ENCODE results near the gene MAP3K14. TPM values are rescaled to one million over a fixed set of nuclear protein-coding genes. Genes with fewer than 3 reads are reported as not detected.

Gene MAP3K14
- total RNA-seq, 1 experiment from 2014 or later, result 10.0 TPM

- ChIA-PET CTCF (interaction anchor here (1.0 to 1.7 kb wide), 3 partner anchors 9 to 21 kb away, joined by 3 to 4 read pairs (median 4); no protein-coding TSS in a partner anchor), POLR2A (no interaction called here)
- Mint-ChIP-seq H3K9me3 (ENCODE audit: unreplicated experiment) (no peaks in the 10 kb centered on the region), H3K27ac (ENCODE audit: unreplicated experiment) (no peak overlapping the region), H3K36me3 (ENCODE audit: insufficient read depth, unreplicated experiment) (peaks cover 39% of the 10 kb centered on the region), H3K27me3 (ENCODE audit: insufficient read depth, unreplicated experiment) (no peaks in the 10 kb centered on the region), H3K4me1 (ENCODE audit: low read depth, unreplicated experiment) (no peaks in the 10 kb centered on the region), H3K4me3 (ENCODE audit: unreplicated experiment) (no peak overlapping the region)
- peaks cover 3% of the 10 kb centered on the region; the same call in 1 of the 2 replicates for H3K4me1 ChIP-seq
- H3K9me3 ChIP-seq, result no peaks in the 10 kb centered on the region
- no peaks in the 10 kb centered on the region for H3K27me3 ChIP-seq (replicated peaks; ENCODE audit: control insufficient read depth, insufficient read depth, low read length)
- intact Hi-C loops (cut with micrococcal nuclease; ENCODE audit: unreplicated experiment), result no loop called here
- no peak for TF ChIP-seq CTCF (IDR thresholded peaks at IDR 0.05; ENCODE audit: insufficient read depth in 1 of 2, low read depth in 1 of 2, low read length in 1 of 2, severe bottlenecking in 1 of 2, unreplicated experiment in 1 of 2)
- BruUV-seq (replicated peaks), result no TSS peak
- H3K36me3 ChIP-seq (ENCODE audit: control insufficient read depth, insufficient read depth, low read length), result no peaks in the 10 kb centered on the region; the same call in 1 of the 2 replicates
- no peak overlapping the region for H3K4me3 ChIP-seq (ENCODE audit: low read depth, low read length)
- no peak for DNase-seq
Measured at GRCh38 chr17:45267436-45268055, 49.3 kb downstream of the MAP3K14 start.

GRCh38 chr17:45266372-45266926 is 50.4 kb downstream of the MAP3K14 start:
- CTCF ChIA-PET, result interaction anchor here (1.0 to 1.7 kb wide), 4 partner anchors 11 to 131 kb away, joined by 3 to 5 read pairs (median 4); partner anchors contain the start of gene ACBD4
- TF ChIP-seq CTCF (IDR thresholded peaks at IDR 0.05; ENCODE audit: insufficient read depth in 1 of 2, low read depth in 1 of 2, low read length in 1 of 2, severe bottlenecking in 1 of 2, unreplicated experiment in 1 of 2), result no peak
- intact Hi-C loops (cut with micrococcal nuclease; ENCODE audit: unreplicated experiment), result no loop called here
- H3K9me3 Mint-ChIP-seq (ENCODE audit: unreplicated experiment), result no peaks in the 10 kb centered on the region
- Histone ChIP-seq H3K36me3 (ENCODE audit: control insufficient read depth, insufficient read depth, low read length) (no peaks in the 10 kb centered on the region; the same call in 1 of the 2 replicates), H3K4me3 (ENCODE audit: low read depth, low read length) (no peak overlapping the region), H3K4me1 (peaks cover 3% of the 10 kb centered on the region; the same call in 1 of the 2 replicates), H3K9me3 (no peaks in the 10 kb centered on the region), H3K27me3 (replicated peaks; ENCODE audit: control insufficient read depth, insufficient read depth, low read length) (no peaks in the 10 kb centered on the region)
- no peak for DNase-seq
- H3K27ac Mint-ChIP-seq (ENCODE audit: unreplicated experiment), result no peak overlapping the region
- no peak overlapping the region for H3K4me3 Mint-ChIP-seq (ENCODE audit: unreplicated experiment)
- POLR2A ChIA-PET, result no interaction called here
- H3K36me3 Mint-ChIP-seq (ENCODE audit: insufficient read depth, unreplicated experiment), result peaks cover 39% of the 10 kb centered on the region
- BruUV-seq (replicated peaks), result no TSS peak
- H3K27me3 Mint-ChIP-seq (ENCODE audit: insufficient read depth, unreplicated experiment), result no peaks in the 10 kb centered on the region
- no peaks in the 10 kb centered on the region for H3K4me1 Mint-ChIP-seq (ENCODE audit: low read depth, unreplicated experiment)

DNA sequence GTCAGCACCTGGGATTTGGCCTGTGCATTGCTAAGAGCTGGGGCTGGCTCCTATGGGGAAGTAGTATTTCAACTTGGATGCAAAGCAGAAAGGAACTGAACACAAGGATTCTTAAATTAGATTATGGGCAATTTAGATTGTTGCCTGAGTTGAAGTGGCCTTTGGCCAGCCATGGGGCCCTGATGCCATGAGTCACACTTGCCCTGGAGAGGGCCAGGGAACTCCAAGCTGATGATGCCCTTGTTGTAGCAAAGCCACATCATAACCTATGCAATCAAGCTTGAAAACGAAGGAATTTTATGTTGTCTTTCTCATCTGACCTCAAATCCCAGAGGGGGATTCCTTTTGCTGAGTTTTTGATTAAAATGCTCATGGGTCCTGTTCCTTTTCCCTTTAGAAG is 51.0 kb downstream of the MAP3K14 start:
- TF ChIP-seq CTCF (IDR thresholded peaks at IDR 0.05; ENCODE audit: insufficient read depth in 1 of 2, low read depth in 1 of 2, low read length in 1 of 2, severe bottlenecking in 1 of 2, unreplicated experiment in 1 of 2), result no peak
- Histone ChIP-seq H3K36me3 (ENCODE audit: control insufficient read depth, insufficient read depth, low read length) (no peaks in the 10 kb centered on the region; the same call in 1 of the 2 replicates), H3K4me3 (ENCODE audit: low read depth, low read length) (no peak overlapping the region), H3K4me1 (peaks cover 3% of the 10 kb centered on the region; the same call in 1 of the 2 replicates), H3K27me3 (replicated peaks; ENCODE audit: control insufficient read depth, insufficient read depth, low read length) (no peaks in the 10 kb centered on the region), H3K9me3 (no peaks in the 10 kb centered on the region)
- BruUV-seq (replicated peaks), result no TSS peak
- Mint-ChIP-seq H3K36me3 (ENCODE audit: insufficient read depth, unreplicated experiment) (peaks cover 37% of the 10 kb centered on the region), H3K9me3 (ENCODE audit: unreplicated experiment) (no peaks in the 10 kb centered on the region), H3K4me3 (ENCODE audit: unreplicated experiment) (no peak overlapping the region), H3K27me3 (ENCODE audit: insufficient read depth, unreplicated experiment) (no peaks in the 10 kb centered on the region), H3K4me1 (ENCODE audit: low read depth, unreplicated experiment) (no peaks in the 10 kb centered on the region), H3K27ac (ENCODE audit: unreplicated experiment) (no peak overlapping the region)
- ChIA-PET CTCF (interaction anchor here (1.0 to 1.7 kb wide), 4 partner anchors 11 to 130 kb away, joined by 3 to 5 read pairs (median 4); partner anchors contain the start of gene ACBD4), POLR2A (no interaction called here)
- intact Hi-C loops (cut with micrococcal nuclease; ENCODE audit: unreplicated experiment), result no loop called here
- no peak for DNase-seq

Measured in Caco-2 (cell line).